GM18507 (cell line): ENCODE results near the gene RGMB.
A peak's percentile ranks its signal among the peaks of the same experiment; 100 is the strongest.

Experiments used
- DNase-seq: peaks from one replicate; pipeline ENCODE4 v3.0.0; 2011; ENCODE audit warnings: low read depth; ENCODE audit not compliant: insufficient read length; ENCODE audit errors: extremely low spot score
- FAIRE-seq: peaks from 2 replicates; lab custom pipeline; 2011; peaks lifted over from hg19 to GRCh38; lab: Jason Lieb, UNC

The RGMB gene

DNA sequence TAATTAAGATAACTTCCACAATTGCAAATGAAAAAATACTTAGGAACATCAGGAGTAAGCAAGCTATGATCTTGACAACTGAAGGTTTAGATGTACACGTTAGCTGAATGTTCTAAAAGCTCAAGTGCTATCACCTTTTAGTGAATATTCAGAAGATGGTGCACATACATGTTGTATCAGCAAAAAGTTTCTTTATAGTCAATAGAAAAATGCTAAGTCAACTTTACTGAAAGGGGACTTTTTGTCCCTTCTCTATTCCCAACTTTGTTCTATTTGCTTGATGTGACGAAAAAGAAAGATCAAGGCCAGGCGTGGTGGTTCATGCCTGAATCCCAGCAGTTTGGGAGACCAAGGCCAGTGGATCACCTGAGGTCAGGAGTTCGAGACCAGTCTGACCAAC, 7.6 kb upstream of the RGMB start:
- DNase-seq (no peak), FAIRE-seq (no peak)

DNA sequence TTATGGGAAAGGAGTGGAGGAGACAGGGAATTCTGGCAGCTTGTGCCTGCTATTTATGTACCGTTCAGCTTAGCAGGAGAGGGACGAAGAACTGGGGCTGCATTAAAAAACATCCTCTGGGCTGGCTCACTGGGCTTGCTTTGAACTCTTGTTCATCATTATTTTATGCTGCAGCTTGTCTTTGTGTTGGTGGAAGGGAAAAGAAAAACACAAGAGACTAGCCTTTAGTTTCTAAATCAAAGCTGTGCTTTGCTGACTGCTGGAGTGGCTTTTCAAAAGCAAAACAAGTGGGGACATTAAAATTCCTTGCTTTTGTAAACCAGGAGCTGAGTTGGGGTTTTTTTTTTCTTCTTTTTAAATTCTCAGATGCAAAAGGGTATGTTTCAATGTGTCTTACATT, 5.9 kb upstream of the RGMB start:
- FAIRE-seq = no peak
- no peak for DNase-seq

DNA sequence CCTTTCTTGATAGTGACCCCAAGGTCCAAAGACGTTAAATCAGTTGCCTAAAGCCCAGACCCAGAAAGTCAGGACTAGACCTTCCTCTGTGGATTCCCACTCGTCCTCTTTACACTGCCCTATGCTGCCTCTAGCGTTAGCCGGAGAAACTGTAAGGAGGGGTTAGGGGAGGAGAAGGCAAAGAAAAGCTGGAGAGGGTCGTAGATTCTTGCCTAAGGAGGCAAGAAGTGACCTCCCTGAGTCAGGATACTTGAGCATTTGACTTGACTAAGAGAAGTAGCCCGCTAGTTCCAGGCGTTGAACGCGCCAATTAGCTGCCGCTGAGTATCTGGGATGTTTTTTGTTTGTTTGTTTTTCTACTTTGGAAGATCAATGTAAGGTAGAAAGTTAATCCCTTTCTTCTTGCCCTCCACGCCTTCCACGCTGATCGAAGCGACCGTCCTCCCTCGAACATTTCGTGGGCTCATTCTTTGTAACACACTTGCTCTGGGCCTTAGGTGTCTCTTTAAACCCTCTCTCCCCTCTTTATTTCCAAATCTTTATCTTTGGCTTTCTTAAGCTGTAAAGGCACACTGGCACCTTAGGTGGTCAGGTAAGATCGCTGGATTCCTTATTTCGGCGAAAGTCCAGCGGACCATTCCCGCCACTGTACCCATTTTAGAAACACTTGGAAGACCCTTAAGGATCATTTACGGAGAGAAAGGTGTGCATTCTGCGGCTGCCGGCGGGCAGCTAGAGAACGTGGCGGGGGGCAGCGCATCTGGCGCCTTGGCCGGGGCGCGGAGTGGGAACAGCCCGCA, 5.1 kb upstream of the RGMB start:
- FAIRE-seq (peak; percentile 89), DNase-seq (no peak)

DNA sequence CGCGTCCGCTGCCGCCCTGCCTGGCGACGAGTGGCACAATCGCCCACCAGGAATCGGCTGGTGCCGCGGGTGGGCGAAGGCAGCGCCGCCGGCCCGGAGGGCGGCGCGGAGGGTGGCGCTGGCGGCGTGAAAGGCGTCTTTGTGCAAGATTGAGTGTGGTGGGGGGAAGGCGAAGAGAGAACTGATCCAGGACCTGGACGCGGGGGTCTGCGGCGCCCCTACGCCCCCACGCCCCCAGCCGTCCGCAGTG, 4.6 kb upstream of the RGMB start:
- DNase-seq (no peak), FAIRE-seq (no peak)

DNA sequence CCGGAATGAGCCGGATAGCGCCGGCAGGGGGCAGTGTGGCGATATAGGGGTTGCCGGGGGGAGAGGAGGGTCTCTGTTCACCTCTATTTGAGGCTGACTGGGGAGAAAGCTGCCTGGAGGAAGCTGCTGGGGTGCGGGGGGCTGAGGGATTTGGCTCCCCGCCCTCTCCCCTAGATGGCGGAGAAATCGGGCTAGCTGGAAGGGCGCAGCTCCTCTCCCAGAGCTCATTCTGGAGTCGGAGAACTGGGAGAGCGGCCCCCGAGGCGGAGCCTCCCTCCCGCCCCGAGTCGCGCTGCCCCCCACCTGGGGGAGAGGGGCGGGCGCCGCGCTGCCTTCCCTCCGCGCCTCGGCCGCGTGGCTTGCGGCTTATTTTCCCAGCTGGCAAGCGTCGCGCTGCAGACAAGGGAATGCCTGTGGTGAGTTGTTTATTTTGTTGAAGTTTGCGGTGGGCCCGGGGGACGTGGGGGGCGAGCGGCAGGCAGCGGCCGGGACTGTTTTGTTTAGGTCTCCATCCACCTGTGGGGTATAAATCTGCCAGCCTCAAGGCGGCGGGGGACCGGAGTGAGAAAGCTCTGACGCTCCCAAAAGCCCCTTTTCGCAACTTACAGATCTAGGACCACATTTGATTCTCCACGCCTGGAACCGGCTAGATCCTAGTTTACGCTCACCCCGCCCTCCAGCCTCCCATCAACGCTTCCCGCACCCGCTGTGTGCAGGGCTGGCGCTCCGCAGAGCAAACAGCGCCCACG, 4.1 kb upstream of the RGMB start:
- FAIRE-seq (peak; percentile 18), DNase-seq (no peak)

DNA sequence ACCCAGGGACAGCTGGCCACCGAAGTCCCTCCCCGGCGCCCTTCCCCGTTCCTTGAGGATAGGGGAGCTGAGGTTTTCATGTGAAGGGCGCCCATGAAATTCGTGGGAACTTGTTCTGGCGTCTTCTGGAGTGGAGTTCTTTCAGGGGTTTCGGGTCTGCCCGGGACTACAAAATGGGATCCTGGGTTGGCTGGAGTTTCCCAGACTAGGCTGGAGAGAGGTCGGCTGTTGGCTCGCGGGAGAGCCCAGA, 3.6 kb upstream of the RGMB start:
- FAIRE-seq = no peak

DNA sequence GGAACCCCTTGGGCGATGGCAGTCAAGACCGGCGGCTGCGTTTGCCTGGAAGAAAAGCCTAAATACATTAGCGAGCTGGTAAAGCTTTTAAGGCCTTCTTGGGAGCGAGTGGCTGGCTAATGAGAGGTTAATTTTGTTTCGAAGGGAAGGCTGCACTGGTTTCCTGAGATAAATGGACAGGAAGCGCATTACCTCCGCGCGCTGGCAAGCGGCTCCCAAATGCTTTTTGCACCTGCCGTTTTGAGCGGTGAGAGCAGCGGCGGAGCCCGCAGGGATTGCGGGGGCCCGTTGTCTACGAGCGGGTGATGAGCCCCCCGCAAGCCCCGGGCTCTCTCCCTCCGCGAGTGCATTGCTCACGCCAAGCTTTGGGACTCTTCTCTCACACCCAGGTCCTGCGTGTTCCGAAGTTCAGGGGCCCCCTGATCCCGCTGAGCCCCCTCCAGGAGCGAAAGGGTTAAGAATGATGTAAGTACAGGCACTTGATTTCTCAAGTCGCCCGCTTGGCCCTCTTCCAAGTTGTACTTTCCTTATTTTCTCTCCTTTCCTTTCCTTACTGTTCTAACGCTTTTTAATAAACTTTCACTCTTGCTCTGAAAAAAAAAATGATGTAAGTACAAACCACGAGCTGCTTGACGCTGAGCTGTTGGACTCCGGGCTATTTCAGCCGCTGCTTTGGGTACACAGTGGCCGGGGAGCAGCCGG, 3.1 kb upstream of the RGMB start:
- FAIRE-seq (peak; percentile 5), DNase-seq (no peak)

More for the DNA sequence above, 3.6 kb upstream of the RGMB start:
- DNase-seq = no peak

DNA sequence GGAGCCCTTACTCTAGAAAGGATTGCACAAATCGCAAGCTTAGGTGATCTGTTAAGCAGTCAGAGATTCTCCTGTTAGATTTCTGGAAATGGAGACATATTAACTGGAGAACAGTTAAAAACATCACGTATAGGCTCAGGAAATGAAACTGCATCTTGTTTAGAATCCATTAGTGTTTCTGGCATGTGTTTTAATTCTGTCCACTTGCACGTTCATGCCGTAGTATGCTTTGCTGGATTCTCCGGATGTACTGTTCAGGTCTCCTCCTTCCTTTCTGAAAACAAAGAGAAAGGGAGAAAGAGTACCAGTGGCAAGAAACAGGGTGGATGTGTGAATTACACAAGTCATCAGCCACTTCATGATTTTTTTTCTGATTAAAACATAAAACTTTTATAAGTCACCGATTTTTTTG, 2.5 kb upstream of the RGMB start:
- DNase-seq (no peak), FAIRE-seq (peak; percentile 75)

DNA sequence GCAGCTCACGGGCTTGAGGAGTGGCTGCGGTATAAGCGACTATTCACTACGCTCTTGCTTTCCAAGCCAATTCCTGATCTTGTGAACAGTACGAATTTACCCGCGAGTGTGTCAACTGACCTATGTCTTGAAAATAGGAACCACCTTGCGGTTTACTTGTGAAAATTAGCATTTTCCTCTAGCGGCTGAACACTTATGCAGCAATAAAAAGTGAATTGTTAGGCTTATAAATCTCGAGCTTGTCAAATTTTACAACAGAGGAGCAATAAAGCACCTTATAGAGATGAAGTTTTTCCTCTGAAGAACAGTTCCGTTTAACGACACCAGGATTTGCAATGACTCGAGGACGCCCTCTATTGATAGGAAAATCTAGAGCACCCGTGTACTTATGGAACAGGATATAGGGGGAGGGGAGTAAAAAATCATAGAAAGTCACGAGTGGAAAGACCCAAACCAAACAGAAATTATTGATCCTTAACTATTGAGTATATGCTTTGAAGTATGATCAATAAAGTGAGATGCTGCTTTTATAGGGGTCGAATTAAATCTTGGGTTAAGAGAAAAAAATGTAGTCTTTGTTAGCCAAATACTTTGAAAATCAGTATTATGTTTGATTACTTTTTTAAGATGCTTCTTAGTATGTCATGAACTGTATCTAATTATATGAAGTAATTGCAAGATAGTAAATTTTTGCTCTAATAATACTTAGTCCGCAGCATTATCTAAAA, 1.9 kb upstream of the RGMB start:
- DNase-seq (no peak), FAIRE-seq (peak; percentile 78)

DNA sequence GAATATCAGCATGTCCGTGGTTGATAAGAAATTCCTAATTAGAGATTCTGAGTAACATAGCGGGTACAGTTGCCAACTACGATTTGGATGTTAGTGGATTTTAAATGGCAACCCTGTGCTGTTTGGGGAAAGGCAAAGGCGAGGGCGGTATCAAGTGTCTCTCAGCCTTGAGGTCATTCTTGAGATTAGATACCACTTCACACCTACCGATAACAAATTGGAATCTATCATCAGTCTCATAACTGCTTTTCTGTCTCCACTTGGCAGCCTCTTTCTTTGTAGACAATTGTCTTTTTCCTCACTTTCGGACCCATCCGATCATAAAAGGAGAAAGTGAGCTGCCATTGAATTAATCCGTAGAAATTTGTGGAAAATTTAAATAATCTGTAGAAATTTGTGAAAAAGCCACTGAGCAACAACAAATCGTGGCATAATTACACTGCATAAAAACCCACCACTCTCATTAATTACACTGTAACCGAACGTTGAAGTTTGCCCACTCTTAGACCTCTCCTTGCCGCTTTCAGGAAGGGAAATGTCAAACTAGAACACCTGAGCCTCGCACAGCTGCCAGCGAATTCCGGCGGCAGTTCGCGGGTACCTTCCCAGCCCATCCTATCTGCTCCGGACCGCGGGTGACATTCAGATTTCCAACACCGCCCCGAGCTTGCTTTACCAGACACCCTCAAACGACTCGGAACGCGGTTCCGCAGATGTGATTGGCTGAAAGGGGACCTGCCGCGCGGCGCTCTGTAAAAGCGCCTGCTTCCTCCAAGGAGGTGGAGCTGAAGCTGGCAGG, 849 bp upstream of the RGMB start:
- no peak for DNase-seq
- no peak for FAIRE-seq

DNA sequence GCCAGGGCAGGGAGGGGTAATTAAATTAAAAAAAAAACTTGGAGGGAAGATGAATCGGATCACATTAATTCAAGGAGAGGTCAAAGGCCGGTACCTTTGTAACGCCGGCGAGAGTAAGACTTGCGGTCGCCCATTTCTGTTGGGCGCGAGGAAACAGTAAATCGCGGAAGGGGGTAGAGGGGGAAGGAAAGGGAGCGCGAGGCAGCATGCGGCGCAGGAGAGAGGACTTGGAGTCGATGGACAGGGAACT, 324 bp upstream of the RGMB start:
- FAIRE-seq (no peak), DNase-seq (no peak)

DNA sequence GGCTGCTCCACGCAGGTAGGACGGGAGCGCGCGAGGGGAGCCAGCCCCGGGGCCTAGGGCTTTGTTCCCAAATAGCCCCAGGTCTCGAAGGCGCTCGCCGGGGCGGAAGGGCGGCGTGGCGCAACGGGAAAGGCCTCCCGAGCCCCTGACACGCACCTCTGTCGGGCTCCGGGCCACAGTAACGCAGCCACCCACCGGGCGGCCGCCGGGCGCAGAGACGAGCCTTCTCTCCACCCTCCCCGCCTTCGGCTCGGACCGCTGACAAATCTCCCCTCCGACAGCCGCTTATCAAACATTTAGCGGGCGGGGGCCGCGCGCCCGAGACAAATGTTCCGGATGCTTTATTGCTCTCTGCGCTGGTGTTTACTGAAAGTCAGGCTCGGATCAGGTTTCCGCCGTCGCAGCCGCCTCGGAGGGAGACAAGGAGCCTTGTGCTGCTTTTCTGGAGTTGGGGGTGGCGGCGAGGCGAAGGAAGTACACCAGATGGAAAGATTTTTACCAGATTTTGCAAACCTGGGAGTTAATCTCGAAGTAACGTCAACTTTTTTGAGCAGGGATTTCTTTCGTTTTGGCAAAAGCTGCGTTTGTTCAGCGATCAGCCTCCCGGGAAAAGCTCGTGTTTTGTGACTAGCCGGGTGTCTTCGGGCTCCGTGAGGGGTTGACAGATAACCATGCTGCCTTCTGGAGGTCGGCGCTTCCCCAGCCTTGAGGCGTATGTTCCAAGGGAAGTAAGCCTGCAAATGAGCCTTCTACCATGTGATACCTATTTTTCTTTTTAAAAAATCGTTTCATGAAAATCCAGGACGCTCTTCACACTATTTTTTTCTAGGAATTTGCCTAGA, 950 bp downstream of the RGMB start:
- FAIRE-seq = peak; percentile 76
- DNase-seq = no peak

DNA sequence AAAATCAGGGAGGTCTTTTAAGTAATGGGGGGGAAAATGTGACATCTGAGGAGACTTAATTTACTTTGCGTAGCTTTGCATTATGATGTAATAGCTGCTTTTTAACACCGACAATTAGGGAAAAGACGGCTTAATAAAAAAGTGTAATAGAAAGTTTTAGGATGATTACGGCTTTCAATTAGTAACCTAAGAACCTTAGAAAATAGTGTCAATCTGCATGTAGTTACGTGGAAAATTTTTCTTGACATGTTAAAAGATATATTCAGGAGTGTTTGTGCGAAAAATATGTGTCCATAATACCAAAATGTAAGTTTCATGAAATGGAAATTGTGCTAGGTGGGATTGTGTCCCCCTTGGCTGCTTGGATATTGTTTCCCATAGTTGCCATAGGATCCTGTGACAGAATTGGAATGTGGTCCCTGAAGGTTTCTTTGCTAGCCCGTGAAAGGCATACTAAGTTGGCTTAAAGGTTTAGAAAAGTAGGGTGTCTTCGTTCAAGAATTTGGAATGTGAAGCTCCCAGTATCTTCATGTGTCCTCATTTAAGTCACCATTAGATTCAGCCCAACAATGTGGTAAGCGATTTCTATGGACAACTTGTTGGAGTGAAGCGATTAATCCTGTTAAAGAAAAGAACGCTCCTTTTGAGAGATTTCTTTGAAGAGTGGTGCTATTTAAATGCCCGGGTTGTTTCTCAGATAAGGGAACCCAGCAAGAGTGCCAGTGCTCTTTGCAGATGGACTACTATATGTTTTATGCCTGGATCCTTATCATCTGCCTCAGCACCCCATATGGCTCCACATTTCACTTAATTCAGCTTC, 2.0 kb downstream of the RGMB start:
- FAIRE-seq = no peak
- no peak for DNase-seq

DNA sequence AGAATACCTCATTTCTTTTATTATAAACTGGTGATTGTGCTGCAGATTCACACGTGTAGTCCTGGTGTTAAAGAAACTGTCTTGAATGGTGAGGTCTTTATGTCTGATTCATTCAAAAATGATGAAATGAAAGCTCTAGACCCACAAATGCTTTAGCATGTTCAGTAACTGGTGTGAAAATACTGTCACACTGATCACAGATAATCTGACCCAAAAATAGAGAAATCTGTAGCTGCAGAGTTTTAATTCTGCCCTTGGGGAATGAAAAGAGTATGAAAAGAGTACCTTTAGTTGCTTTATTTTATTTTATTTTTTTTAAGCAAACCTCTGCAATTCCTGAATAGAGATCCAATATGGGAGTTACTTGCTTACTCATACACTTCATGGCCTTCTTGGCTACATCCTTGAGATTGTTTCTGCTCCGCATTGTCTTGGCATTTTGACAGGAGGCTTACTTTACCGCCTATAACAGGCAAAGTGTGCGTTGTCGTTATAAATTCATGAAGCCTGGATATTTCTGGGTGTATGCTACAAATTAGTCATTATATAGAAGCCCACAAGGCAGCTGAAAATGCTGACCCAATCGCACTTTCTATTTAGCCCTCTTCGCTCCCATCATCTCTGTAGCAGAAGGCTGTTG, 2.7 kb downstream of the RGMB start:
- FAIRE-seq (no peak), DNase-seq (no peak)

DNA sequence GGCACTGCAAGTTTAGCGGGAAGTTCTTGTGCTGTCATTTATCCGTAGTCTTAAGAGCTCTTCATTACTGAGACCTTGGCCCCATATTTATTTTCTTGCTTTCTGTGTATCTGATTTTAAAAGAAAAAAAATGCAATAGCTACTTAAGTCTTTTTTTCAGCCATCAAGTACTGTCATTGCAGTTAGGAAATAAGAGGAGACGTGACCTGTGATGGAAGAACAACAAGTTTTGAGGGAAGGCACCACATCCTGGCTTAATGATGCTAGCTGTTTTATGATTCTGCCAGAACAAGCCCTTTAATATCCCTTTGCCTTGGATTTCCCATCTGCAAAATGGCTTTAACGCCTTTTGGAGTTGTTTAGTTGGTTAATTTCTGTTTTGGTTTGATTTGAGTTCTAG, 3.8 kb downstream of the RGMB start:
- DNase-seq (no peak), FAIRE-seq (no peak)

DNA sequence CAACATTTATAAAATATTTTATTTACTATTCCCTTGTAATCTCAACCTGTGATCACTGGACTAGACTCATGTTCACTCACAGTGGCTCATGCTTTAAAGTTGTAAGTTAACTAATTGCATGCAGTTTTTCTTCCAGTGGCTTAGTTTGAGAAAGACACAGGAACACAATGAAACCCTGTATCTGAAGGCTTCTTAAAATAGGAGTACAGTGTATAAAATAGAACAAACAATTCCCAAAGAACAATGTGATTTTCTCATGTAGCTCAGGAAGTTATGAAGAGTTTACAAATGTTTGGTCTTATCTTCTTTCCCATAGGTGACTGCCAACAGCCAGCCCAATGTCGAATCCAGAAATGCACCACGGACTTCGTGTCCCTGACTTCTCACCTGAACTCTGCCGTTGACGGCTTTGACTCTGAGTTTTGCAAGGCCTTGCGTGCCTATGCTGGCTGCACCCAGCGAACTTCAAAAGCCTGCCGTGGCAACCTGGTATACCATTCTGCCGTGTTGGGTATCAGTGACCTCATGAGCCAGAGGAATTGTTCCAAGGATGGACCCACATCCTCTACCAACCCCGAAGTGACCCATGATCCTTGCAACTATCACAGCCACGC, 5.9 kb downstream of the RGMB start:
- DNase-seq (no peak), FAIRE-seq (no peak)

DNA sequence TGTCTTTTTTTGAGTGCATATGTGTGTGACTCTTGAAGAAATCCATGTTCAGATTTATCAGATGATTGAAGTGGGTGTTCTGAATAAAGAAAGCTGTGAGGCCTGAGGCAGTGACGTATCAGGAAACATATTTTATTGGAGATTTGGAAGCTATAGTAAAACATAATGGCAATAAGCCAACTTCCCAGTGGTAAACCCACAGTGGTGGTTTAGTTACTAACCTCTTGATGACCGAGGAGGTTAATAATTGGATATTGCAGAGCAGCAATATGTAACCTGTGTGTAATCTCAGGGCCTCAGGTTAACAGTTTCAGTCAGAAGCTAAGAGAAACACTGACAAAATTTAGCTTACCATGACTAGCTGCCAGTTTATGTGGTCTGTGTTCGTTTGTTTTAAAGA, 6.9 kb downstream of the RGMB start:
- FAIRE-seq = no peak

DNA sequence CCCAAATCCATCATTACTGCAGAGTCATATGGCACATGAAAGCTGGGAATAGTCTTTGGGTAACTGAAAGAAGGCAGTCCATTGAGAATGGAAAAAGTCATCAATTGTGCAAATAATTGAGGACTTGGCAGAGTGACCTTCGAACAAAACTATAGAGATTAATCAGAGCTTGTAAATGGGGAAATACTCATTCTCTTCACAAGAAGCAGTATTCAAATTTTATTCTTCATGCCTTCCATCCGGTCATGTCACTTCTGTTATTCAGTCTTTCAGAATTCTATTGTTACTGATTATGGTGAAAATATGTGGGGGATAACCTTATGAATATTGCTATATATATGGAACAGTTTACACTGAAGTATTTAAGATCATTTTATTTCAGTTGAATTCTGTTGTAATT, 8.1 kb downstream of the RGMB start:
- DNase-seq (no peak), FAIRE-seq (no peak)

More for the DNA sequence above, 6.9 kb downstream of the RGMB start:
- DNase-seq = no peak
